ENCODE results near the gene AGBL3. TPM values are rescaled to one million over a fixed set of nuclear protein-coding genes. Genes with fewer than 3 reads are reported as not detected.

Gene AGBL3
- total and polyA plus RNA-seq, 4 donors: 0.67 to 3.1 (median 1.8) TPM

DNA sequence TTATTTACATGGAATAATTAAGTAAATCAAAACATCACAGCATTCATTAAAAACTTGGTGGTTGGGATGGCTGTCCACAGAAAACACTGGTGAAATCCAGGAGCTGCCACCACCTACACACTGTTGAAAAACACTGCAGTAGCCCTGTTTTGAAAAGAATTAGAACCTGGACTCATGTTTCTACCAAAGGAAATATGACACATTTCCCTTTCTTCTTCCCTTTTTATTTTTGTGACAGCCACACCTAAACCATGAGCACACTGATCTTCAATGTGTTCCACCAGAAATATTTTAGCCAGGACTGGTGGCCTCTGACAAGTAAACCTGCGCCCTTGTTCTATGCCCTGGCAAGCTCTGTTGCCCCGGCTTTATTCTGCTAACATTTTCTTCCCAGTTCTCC is 164.8 kb downstream of the AGBL3 start:
- H3K9ac ChIP-seq (ENCODE audit: low read depth in 1 of 2, low read length in 2 of 2): peak overlapping the region; percentile 43 to 100
- no peaks in the 10 kb centered on the region for H3K27me3 ChIP-seq (ENCODE audit: control insufficient read depth in 4 of 4, insufficient read depth in 4 of 4, low read length in 3 of 4)
- peaks cover 2 to 9% (median 5%) of the 10 kb centered on the region in 4 donors for H3K36me3 ChIP-seq (ENCODE audit: control insufficient read depth in 4 of 4, insufficient read depth in 3 of 4, low read depth in 1 of 4, low read length in 3 of 4)
- H3K4me1 ChIP-seq (ENCODE audit: control insufficient read depth in 4 of 4, insufficient read depth in 4 of 4, low read length in 3 of 4): peaks cover 4 to 36% (median 15%) of the 10 kb centered on the region in 4 donors
- TF ChIP-seq, protein P1, sequence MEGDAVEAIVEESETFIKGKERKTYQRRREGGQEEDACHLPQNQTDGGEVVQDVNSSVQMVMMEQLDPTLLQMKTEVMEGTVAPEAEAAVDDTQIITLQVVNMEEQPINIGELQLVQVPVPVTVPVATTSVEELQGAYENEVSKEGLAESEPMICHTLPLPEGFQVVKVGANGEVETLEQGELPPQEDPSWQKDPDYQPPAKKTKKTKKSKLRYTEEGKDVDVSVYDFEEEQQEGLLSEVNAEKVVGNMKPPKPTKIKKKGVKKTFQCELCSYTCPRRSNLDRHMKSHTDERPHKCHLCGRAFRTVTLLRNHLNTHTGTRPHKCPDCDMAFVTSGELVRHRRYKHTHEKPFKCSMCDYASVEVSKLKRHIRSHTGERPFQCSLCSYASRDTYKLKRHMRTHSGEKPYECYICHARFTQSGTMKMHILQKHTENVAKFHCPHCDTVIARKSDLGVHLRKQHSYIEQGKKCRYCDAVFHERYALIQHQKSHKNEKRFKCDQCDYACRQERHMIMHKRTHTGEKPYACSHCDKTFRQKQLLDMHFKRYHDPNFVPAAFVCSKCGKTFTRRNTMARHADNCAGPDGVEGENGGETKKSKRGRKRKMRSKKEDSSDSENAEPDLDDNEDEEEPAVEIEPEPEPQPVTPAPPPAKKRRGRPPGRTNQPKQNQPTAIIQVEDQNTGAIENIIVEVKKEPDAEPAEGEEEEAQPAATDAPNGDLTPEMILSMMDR (IDR thresholded peaks at IDR 0.05; ENCODE audit: low read depth, low read length, missing input control): no peak
- TF ChIP-seq FOXA1 (IDR thresholded peaks at IDR 0.05) (no peak), HNF4G (IDR thresholded peaks at IDR 0.05) (no peak), ATF3 (IDR thresholded peaks at IDR 0.05) (no peak), TAF1 (conservative IDR thresholded peaks at IDR 0.05) (no peak), GABPA (IDR thresholded peaks at IDR 0.05 in 1 of 2, conservative IDR thresholded peaks at IDR 0.05 in 1 of 2) (no peak), MAX (IDR thresholded peaks at IDR 0.05) (no peak), RXRA (IDR thresholded peaks at IDR 0.05) (no peak), SP1 (IDR thresholded peaks at IDR 0.05) (no peak), EGR1 (IDR thresholded peaks at IDR 0.05; ENCODE audit: low read depth in 2 of 2) (no peak), RAD21 (IDR thresholded peaks at IDR 0.05) (no peak)
- TF ChIP-seq, protein P2, sequence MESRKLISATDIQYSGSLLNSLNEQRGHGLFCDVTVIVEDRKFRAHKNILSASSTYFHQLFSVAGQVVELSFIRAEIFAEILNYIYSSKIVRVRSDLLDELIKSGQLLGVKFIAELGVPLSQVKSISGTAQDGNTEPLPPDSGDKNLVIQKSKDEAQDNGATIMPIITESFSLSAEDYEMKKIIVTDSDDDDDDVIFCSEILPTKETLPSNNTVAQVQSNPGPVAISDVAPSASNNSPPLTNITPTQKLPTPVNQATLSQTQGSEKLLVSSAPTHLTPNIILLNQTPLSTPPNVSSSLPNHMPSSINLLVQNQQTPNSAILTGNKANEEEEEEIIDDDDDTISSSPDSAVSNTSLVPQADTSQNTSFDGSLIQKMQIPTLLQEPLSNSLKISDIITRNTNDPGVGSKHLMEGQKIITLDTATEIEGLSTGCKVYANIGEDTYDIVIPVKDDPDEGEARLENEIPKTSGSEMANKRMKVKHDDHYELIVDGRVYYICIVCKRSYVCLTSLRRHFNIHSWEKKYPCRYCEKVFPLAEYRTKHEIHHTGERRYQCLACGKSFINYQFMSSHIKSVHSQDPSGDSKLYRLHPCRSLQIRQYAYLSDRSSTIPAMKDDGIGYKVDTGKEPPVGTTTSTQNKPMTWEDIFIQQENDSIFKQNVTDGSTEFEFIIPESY (IDR thresholded peaks at IDR 0.05): no peak
- H3K27ac ChIP-seq (ENCODE audit: low read depth in 1 of 2, low read length in 2 of 2): peak overlapping the region; percentile 94 to 100
- no peak for DNase-seq (ENCODE audit: low spot score)
- WGBS: 88% methylated on average over 2 of the region's 2 CpGs
- H3K4me3 ChIP-seq (ENCODE audit: low read depth in 1 of 3, low read length in 3 of 3): peak overlapping the region in 2 of 3 donors; percentile 12 to 93
- no peaks in the 10 kb centered on the region for H3K9me3 ChIP-seq (ENCODE audit: control insufficient read depth in 4 of 4, low read length in 3 of 4)

DNA sequence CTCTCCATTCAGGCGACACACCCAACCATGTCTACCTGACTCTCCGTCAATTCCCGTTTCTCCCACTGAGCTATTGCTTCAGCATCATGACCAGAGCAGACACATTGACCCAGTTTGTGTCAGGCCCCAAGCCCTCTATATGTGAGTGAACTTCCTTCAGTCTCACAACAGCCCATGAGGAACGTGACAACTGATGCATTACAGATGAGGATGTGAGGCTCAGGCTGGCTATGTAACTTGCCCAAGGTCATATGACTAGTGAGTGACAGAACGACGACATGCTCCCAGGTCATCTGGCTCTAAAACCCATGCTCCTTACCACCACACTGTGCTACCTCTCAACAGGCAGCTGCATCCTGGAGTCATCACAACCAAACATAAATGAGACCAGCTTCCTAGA is 165.2 kb downstream of the AGBL3 start:
- H3K9me3 ChIP-seq (ENCODE audit: control insufficient read depth in 4 of 4, low read length in 3 of 4): no peaks in the 10 kb centered on the region
- H3K9ac ChIP-seq (ENCODE audit: low read depth in 1 of 2, low read length in 2 of 2): no peak overlapping the region
- H3K4me1 ChIP-seq (ENCODE audit: control insufficient read depth in 4 of 4, insufficient read depth in 4 of 4, low read length in 3 of 4): peaks cover 4 to 32% (median 14%) of the 10 kb centered on the region in 4 donors
- TF ChIP-seq MAX (IDR thresholded peaks at IDR 0.05): no peak
- TF ChIP-seq FOXA2 (IDR thresholded peaks at IDR 0.05): no peak
- TF ChIP-seq GABPA (IDR thresholded peaks at IDR 0.05 in 1 of 2, conservative IDR thresholded peaks at IDR 0.05 in 1 of 2): no peak
- TF ChIP-seq SP1 (IDR thresholded peaks at IDR 0.05): no peak
- TF ChIP-seq HNF4G (IDR thresholded peaks at IDR 0.05): no peak
- no peak for TF ChIP-seq NR2F2 (IDR thresholded peaks at IDR 0.05)
- TF ChIP-seq JUND (IDR thresholded peaks at IDR 0.05): no peak
- no peak for TF ChIP-seq FOXA1 (IDR thresholded peaks at IDR 0.05)
- TF ChIP-seq RXRA (IDR thresholded peaks at IDR 0.05): no peak
- peaks cover 2 to 9% (median 5%) of the 10 kb centered on the region in 4 donors for H3K36me3 ChIP-seq (ENCODE audit: control insufficient read depth in 4 of 4, insufficient read depth in 3 of 4, low read depth in 1 of 4, low read length in 3 of 4)
- 53% methylated on average over 6 of the region's 6 CpGs for WGBS
- H3K4me3 ChIP-seq (ENCODE audit: low read depth in 1 of 3, low read length in 3 of 3): peak overlapping the region in 1 of 3 donors; percentile 9
- DNase-seq (ENCODE audit: low spot score): no peak
- H3K27me3 ChIP-seq (ENCODE audit: control insufficient read depth in 4 of 4, insufficient read depth in 4 of 4, low read length in 3 of 4): no peaks in the 10 kb centered on the region
- H3K27ac ChIP-seq (ENCODE audit: low read depth in 1 of 2, low read length in 2 of 2): peak overlapping the region; percentile 94 to 100

All from liver (tissue), 9 donors.